HepG2 (cell line): Measurements from ENCODE around the gene KCNQ2. TPM values are rescaled to one million over a fixed set of nuclear protein-coding genes. Genes with fewer than 3 reads are reported as not detected.

Experiments used
- CREB1 ChIP-seq, 2 experiments: fragments of 450-650 bp in 1 of 2; IDR thresholded peaks; 2 replicates each; pipeline ENCODE4 v1.6.1; 2016 to 2017; ENCODE audit warnings: control low read depth in 1 of 2, mild to moderate bottlenecking in 1 of 2, missing compliant biosample characterization in 1 of 2, missing genetic modification characterization in 1 of 2
- ERF ChIP-seq: IDR thresholded peaks from 2 replicates; pipeline ENCODE4 v1.6.1; 2018; ENCODE audit warnings: missing biosample characterization, missing genetic modification reagents
- GABPA ChIP-seq, 2 experiments: IDR thresholded peaks; 2 replicates each; pipeline ENCODE4 v1.6.1; 2011 to 2016; ENCODE audit warnings: low read depth in 2 of 2, low read length in 1 of 2, missing biosample characterization in 1 of 2, missing genetic modification characterization in 1 of 2
- GZF1 ChIP-seq: sonication (generic); formaldehyde crosslinking; IDR thresholded peaks from 2 replicates; pipeline ENCODE4 v1.5.1; 2020; ENCODE audit warnings: mild to moderate bottlenecking, missing genetic modification reagents
- HOXA5 ChIP-seq: sonication (generic); formaldehyde crosslinking; IDR thresholded peaks from 2 replicates; pipeline ENCODE4 v1.4.0; 2020; ENCODE audit warnings: missing genetic modification reagents
- KDM5B ChIP-seq: sonication (generic); formaldehyde crosslinking; IDR thresholded peaks from 2 replicates; pipeline ENCODE4 v1.4.0; 2020; ENCODE audit warnings: missing genetic modification reagents, mild to moderate bottlenecking, borderline replicate concordance
- MTA1 ChIP-seq: sonication (generic); formaldehyde crosslinking; IDR thresholded peaks from 2 replicates; pipeline ENCODE4 v1.4.0; 2020; ENCODE audit warnings: missing genetic modification reagents, mild to moderate bottlenecking, borderline replicate concordance
- MYC ChIP-seq: sonication (generic); formaldehyde crosslinking; IDR thresholded peaks from 2 replicates; pipeline ENCODE4 v1.9.0; 2021; ENCODE audit warnings: missing genetic modification reagents, borderline replicate concordance
- NAIF1 ChIP-seq: sonication (generic); formaldehyde crosslinking; IDR thresholded peaks from 2 replicates; pipeline ENCODE4 v1.5.0; 2020; ENCODE audit warnings: mild to moderate bottlenecking, missing genetic modification reagents, borderline replicate concordance
- NFE2L1 ChIP-seq: sonication (generic); formaldehyde crosslinking; IDR thresholded peaks from 2 replicates; pipeline ENCODE4 v1.4.0; 2020; ENCODE audit warnings: missing genetic modification reagents, mild to moderate bottlenecking, borderline replicate concordance
- NFKBIZ ChIP-seq: IDR thresholded peaks from 2 replicates; pipeline ENCODE4 v1.6.1; 2018; ENCODE audit warnings: missing genetic modification reagents, missing compliant biosample characterization
- RFX3 ChIP-seq: IDR thresholded peaks from 2 replicates; pipeline ENCODE4 v1.6.1; 2016; ENCODE audit warnings: missing biosample characterization, missing genetic modification reagents
- SP1 ChIP-seq, 2 experiments: fragments of 450-650 bp in 1 of 2; sonication (generic) in 1 of 2; formaldehyde crosslinking in 1 of 2; IDR thresholded peaks; 2 replicates each; pipeline versions ENCODE4 v1.4.0 to v1.6.1; 2016 to 2020; ENCODE audit warnings: missing genetic modification reagents in 1 of 2
- SRY ChIP-seq: sonication (generic); formaldehyde crosslinking; IDR thresholded peaks from 2 replicates; pipeline ENCODE4 v1.8.0; 2022; ENCODE audit warnings: mild to moderate bottlenecking, missing genetic modification reagents
- TCF12 ChIP-seq, 2 experiments: fragments of 450-650 bp in 1 of 2; sonication (generic) in 1 of 2; formaldehyde crosslinking in 1 of 2; IDR thresholded peaks; 2 replicates each; pipeline versions ENCODE4 v1.6.1 to v1.8.0; 2017 to 2022; ENCODE audit warnings: antibody characterized with exemption in 1 of 2, mild to moderate bottlenecking in 1 of 2, missing genetic modification reagents in 1 of 2, moderate library complexity in 1 of 2
- ZBTB1 ChIP-seq: sonication (generic); formaldehyde crosslinking; IDR thresholded peaks from 2 replicates; pipeline ENCODE4 v1.4.0; 2020; ENCODE audit warnings: missing genetic modification reagents, borderline replicate concordance
- ZNF256 ChIP-seq: sonication (generic); formaldehyde crosslinking; conservative IDR thresholded peaks from 2 replicates; pipeline ENCODE4 v1.4.0; 2020; ENCODE audit warnings: missing genetic modification reagents
- ZNF562 ChIP-seq: sonication (generic); formaldehyde crosslinking; IDR thresholded peaks from 2 replicates; pipeline ENCODE4 v1.8.0; 2022; ENCODE audit warnings: missing genetic modification reagents, borderline replicate concordance
- ZNF792 ChIP-seq: IDR thresholded peaks from 2 replicates; pipeline ENCODE4 v1.6.1; 2016
- polyA plus RNA-seq, 8 experiments: library from polyadenylated mRNA; depleted of rRNA in 3 of 8; stranded (reverse) in 7 of 8; unstranded in 1 of 8; fragments of >200 nt; fragmentation: Illumina TruSeq in 4 of 8; extraction: Trizol in 4 of 8; gene quantifications; 2 replicates each; pipeline versions ENCODE4 v1.2.1 to v1.2.3, GENCODE V29; 2011 to 2016; ENCODE audit warnings: low read depth in 4 of 8, missing spikeins in 1 of 8, mixed read lengths in 1 of 8; ENCODE audit not compliant: insufficient read depth in 1 of 8
- total RNA-seq, 5 experiments: library from RNA; depleted of rRNA; stranded (reverse); fragments of >200 nt; fragmentation: Illumina TruSeq; extraction: Trizol; gene quantifications; 2 replicates each; pipeline ENCODE4 v1.2.3, GENCODE V29; 2016; ENCODE audit warnings: low read depth in 1 of 5
- TF ChIP-seq, protein P1 (sequence below): sonication (generic); formaldehyde crosslinking; IDR thresholded peaks from 2 replicates; pipeline ENCODE4 v1.4.0; 2020; ENCODE audit warnings: low read depth, mild to moderate bottlenecking, missing genetic modification reagents
- TF ChIP-seq, protein P2 (sequence below): sonication (generic); formaldehyde crosslinking; IDR thresholded peaks from 2 replicates; pipeline ENCODE4 v1.5.1; 2020; ENCODE audit warnings: mild to moderate bottlenecking, missing genetic modification reagents, borderline replicate concordance
- TF ChIP-seq, protein P3 (sequence below): sonication (generic); formaldehyde crosslinking; IDR thresholded peaks from 2 replicates; pipeline ENCODE4 v1.4.0; 2020; ENCODE audit warnings: missing genetic modification reagents

Gene KCNQ2
- total and polyA plus RNA-seq, 2 of the 13 experiments (the other 11 are each of a cell fraction or from before 2014, with no cell fraction given): not detected

DNA sequence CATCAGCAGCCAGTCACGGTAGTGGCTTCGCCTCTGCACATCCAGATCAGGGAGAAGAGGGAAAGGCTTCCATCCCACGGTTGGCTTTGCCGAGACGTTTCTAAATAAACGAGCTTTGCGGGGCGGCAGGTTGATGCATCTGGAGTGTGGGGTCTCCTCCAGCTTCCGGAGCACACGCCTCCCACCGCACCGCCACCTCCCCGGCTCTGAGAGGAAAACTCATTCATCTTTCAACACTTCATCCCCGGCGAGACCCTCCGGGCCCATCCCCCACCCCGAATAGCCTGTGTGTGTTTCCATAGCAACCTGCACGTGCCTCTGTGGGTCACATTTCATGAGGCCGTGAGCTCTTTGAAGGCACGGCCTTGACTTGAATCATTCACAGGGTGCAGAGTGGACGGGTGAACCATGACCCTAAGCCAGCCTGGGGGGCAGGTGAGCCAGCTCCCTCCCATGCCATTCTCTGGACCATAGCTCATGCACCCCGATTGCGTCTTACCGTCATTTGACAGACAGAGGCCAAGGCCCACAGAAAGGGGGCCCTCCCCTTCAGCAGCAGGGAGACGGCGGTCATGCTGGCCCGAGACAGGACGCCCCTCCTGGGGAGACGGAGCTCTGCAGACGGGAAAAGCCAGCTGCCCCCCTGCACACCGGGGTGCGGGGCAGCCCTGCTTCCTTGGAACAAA is 95.1 kb downstream of the KCNQ2 start (continued):
- no peak for TF ChIP-seq ERF
- TF ChIP-seq NFE2L1 (CRISPR knock-in tag): no peak
- TF ChIP-seq NFKBIZ (CRISPR knock-in tag): no peak
- no peak for TF ChIP-seq HOXA5 (CRISPR knock-in tag)
- TF ChIP-seq, protein P1, sequence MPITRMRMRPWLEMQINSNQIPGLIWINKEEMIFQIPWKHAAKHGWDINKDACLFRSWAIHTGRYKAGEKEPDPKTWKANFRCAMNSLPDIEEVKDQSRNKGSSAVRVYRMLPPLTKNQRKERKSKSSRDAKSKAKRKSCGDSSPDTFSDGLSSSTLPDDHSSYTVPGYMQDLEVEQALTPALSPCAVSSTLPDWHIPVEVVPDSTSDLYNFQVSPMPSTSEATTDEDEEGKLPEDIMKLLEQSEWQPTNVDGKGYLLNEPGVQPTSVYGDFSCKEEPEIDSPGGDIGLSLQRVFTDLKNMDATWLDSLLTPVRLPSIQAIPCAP (CRISPR knock-in tag): no peak
- TF ChIP-seq, protein P2, sequence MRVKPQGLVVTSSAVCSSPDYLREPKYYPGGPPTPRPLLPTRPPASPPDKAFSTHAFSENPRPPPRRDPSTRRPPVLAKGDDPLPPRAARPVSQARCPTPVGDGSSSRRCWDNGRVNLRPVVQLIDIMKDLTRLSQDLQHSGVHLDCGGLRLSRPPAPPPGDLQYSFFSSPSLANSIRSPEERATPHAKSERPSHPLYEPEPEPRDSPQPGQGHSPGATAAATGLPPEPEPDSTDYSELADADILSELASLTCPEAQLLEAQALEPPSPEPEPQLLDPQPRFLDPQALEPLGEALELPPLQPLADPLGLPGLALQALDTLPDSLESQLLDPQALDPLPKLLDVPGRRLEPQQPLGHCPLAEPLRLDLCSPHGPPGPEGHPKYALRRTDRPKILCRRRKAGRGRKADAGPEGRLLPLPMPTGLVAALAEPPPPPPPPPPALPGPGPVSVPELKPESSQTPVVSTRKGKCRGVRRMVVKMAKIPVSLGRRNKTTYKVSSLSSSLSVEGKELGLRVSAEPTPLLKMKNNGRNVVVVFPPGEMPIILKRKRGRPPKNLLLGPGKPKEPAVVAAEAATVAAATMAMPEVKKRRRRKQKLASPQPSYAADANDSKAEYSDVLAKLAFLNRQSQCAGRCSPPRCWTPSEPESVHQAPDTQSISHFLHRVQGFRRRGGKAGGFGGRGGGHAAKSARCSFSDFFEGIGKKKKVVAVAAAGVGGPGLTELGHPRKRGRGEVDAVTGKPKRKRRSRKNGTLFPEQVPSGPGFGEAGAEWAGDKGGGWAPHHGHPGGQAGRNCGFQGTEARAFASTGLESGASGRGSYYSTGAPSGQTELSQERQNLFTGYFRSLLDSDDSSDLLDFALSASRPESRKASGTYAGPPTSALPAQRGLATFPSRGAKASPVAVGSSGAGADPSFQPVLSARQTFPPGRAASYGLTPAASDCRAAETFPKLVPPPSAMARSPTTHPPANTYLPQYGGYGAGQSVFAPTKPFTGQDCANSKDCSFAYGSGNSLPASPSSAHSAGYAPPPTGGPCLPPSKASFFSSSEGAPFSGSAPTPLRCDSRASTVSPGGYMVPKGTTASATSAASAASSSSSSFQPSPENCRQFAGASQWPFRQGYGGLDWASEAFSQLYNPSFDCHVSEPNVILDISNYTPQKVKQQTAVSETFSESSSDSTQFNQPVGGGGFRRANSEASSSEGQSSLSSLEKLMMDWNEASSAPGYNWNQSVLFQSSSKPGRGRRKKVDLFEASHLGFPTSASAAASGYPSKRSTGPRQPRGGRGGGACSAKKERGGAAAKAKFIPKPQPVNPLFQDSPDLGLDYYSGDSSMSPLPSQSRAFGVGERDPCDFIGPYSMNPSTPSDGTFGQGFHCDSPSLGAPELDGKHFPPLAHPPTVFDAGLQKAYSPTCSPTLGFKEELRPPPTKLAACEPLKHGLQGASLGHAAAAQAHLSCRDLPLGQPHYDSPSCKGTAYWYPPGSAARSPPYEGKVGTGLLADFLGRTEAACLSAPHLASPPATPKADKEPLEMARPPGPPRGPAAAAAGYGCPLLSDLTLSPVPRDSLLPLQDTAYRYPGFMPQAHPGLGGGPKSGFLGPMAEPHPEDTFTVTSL (CRISPR knock-in tag): no peak
- TF ChIP-seq GABPA (IDR thresholded peaks at IDR 0.05; ENCODE audit: low read depth, low read length): no peak
- TF ChIP-seq GABPA (CRISPR knock-in tag; IDR thresholded peaks at IDR 0.05; ENCODE audit: low read depth): no peak
- TF ChIP-seq ZBTB1 (CRISPR knock-in tag): no peak
- peak; percentile 35; the same call in 1 of the 2 replicates for TF ChIP-seq CREB1 (IDR thresholded peaks at IDR 0.05)
- no peak for TF ChIP-seq CREB1 (CRISPR knock-in tag; IDR thresholded peaks at IDR 0.05)
- TF ChIP-seq MTA1 (CRISPR knock-in tag): peak; percentile 42; the same call in 1 of the 2 replicates
- peak; percentile 76 for TF ChIP-seq RFX3 (CRISPR knock-in tag)
- TF ChIP-seq GZF1 (CRISPR knock-in tag): no peak
- TF ChIP-seq ZNF256 (CRISPR knock-in tag): no peak
- no peak for TF ChIP-seq ZNF562 (CRISPR knock-in tag)
- TF ChIP-seq ZNF792 (CRISPR knock-in tag): no peak
- no peak for TF ChIP-seq TCF12 (IDR thresholded peaks at IDR 0.05)
- no peak for TF ChIP-seq TCF12 (CRISPR knock-in tag; IDR thresholded peaks at IDR 0.05)
- TF ChIP-seq NAIF1: no peak
- peak; percentile 29; the same call in 1 of the 2 replicates for TF ChIP-seq MYC (CRISPR knock-in tag)
- no peak for TF ChIP-seq KDM5B (CRISPR knock-in tag)
- TF ChIP-seq, protein P3, sequence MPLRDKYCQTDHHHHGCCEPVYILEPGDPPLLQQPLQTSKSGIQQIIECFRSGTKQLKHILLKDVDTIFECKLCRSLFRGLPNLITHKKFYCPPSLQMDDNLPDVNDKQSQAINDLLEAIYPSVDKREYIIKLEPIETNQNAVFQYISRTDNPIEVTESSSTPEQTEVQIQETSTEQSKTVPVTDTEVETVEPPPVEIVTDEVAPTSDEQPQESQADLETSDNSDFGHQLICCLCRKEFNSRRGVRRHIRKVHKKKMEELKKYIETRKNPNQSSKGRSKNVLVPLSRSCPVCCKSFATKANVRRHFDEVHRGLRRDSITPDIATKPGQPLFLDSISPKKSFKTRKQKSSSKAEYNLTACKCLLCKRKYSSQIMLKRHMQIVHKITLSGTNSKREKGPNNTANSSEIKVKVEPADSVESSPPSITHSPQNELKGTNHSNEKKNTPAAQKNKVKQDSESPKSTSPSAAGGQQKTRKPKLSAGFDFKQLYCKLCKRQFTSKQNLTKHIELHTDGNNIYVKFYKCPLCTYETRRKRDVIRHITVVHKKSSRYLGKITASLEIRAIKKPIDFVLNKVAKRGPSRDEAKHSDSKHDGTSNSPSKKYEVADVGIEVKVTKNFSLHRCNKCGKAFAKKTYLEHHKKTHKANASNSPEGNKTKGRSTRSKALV (CRISPR knock-in tag): no peak
- TF ChIP-seq SRY (CRISPR knock-in tag): no peak
- TF ChIP-seq SP1 (IDR thresholded peaks at IDR 0.05): no peak
- TF ChIP-seq SP1 (CRISPR knock-in tag; IDR thresholded peaks at IDR 0.05): no peak
